Stimulated activated CD4-positive, alpha-beta T cell treated with anti-CD3 and anti-CD28 coated beads, Interleukin-4, amount 100 ng/mL, for 4 hours (primary cell): ENCODE results near the gene CSTF3.
"Not testable (repeated sequence)": the region's sequence is repeated elsewhere in the genome, so short reads cannot be mapped to it uniquely, and the experiment has no call there.

Experiments used
- DNase-seq, 2 experiments: peaks; one replicate each; pipeline ENCODE4 v3.0.0-alpha.2; 2020

CSTF3 gene

DNA sequence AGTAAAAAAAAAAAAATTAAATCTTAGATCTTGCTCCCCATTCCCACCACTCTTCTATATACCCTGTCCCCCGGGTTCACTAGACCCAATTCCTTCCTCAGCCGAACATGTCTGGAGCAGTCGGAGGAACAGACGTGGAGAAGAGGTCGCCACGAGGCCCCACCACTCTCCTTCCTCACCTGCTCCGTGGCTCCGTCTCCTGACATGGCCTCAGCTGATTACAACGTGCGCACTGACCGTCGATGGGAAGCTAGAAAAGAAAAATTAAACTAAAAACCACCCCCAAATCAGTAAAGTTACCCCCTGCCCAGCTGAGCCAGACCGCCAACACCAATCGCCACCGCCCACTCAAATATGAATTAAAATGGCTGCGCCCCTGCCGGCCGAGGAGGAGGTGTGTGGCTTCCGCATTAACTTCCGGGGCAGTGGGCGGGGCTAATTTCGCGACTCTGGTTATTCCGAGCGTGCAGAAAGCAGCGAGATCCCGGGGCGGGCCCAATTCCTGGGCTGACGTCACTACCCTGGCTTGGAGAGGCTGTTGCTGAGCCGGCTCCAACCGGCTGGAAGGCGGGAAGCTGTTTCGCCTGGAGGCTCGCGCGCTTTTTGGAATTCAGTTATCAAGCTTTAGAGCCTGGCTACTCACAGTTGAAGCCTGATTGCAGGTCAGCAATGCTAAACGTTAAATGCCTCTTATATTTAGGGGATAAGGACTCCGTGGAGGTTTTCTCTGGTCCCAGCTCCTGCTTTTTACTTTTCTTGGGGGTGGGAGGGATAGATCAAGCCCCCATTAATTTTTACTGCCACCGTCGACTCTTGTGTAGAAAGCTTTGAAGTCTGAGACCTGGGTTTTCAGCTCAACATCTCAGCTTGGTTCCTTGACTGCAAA lies at the start of gene CSTF3:
Gene CSTF3, minus strand, starts transcription at position 361 of the 886 bp plus-strand sequence. Its CDS starts 155 bp downstream, at position 206.
- peak; percentile 94 to 98 for DNase-seq

- no peak for DNase-seq
Observed at GRCh38 chr11:33208150-33208549, 46.9 kb upstream of the CSTF3 start.

- DNase-seq = no peak
Observed at GRCh38 chr11:33207408-33207985, 46.2 kb upstream of the CSTF3 start.

DNA sequence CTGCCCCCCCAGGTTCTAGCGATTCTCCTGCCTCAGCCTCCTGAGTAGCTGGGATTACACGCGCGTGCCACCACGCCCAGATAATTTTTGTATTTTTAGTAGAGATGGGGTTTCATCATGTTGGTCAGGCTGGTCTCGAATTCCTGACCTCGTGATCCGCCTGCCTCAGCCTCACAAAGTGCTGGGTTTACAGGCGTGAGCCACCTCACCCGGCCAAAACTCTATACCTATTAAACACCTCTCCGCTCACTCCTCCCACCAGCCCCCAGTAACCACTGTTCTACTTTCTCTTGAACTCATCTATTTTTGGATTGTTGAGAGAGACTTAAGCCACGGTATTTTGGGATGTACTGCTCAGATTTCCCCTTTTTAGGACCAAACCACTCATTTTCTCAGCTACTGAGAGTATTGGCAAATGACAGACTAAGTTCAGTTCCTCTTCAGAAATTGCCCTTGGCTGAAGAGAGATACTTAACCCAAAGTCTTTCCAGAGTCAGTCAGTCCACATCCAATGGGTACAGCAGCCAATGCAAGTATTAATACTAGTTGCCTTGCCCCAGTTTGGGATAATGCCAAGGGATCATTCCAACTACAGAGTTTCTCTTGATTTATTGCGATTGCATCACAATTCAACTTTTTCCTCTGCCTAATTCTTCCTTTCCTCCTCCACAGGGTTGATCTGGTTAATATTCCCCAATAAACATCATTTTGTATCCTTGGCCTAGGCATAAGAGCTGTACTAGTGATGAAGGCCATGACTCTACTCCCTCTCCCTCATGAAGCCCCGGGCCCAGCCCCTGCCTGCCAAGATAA lies 36.8 kb upstream of the CSTF3 start:
- no peak for DNase-seq

GRCh38 chr11:33195462-33196173 lies 34.3 kb upstream of the CSTF3 start:
- DNase-seq = no peak

DNA sequence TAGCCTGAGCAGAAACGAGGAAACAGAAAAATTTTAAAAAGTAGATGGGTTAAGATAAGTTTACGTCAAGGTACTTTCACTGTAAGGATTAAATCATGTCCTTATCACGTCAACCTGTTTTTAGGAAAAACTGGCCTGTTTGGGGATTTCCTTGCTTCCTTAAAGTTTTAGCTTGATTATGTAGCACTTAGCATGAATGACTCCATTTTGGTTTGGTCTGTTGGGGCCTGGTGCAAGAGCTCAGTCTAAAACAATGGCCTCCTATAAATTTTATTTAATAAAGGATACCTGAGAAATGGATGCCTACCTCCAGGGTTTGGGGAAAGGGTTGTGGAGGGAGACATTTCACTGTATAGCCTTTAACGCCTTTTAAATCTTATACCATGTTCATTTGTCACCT lies 33.2 kb upstream of the CSTF3 start:
- no peak for DNase-seq

GRCh38 chr11:33191467-33191866 lies 30.2 kb upstream of the CSTF3 start:
- DNase-seq = no peak

DNA sequence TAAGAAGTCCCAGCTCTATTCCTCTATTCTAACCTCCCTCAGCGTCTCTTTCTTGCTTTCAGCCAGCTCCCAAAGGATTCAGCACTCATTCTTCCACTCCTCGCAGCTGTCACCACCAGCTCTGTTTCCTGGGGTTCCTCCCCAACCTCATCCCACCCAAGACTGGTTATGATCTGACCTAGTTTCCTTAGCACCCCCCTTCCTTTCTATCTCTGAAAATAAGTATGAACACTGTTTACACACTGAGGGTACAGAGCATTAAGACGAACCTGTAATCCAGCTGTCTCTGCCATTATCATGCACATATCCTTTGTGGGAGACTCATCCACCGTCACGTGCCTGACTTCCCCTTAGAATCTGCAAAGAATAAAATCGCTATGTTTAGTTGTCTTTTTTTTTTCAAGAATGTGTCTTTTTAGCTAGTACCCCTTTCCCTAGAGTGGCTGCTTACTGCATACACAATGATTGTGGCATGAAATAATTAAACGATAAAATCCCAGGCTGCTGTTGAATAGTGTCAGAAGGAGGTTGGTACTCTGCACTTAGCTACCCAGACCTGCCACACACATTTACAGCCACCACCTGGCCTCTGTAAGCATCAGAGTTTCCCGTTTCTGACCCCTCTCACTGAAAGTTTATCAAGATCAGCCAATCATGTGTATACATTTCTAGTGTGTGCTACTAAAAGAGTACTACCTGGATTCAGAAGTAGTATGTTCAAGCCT lies 26.9 kb upstream of the CSTF3 start:
- DNase-seq = no peak

DNA sequence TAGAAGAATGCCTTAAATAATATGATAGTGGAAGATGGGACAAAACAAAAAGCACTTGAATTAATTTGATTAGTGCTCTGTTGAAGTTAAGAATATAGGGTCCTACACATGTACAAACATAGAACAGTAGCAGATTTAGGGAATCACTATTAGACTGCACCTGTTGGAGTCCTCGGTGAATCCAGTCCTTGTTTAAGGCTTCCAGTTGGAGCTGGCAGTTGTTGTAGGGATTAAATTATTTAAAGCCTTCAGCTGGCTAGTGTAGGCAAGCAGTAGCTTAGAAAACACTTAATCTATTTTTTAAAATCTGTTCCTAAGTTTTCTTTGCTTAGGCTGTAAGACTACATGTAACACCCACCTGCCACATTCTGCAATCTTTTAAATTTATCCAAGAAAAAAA lies 24.5 kb upstream of the CSTF3 start:
- no peak for DNase-seq

DNA sequence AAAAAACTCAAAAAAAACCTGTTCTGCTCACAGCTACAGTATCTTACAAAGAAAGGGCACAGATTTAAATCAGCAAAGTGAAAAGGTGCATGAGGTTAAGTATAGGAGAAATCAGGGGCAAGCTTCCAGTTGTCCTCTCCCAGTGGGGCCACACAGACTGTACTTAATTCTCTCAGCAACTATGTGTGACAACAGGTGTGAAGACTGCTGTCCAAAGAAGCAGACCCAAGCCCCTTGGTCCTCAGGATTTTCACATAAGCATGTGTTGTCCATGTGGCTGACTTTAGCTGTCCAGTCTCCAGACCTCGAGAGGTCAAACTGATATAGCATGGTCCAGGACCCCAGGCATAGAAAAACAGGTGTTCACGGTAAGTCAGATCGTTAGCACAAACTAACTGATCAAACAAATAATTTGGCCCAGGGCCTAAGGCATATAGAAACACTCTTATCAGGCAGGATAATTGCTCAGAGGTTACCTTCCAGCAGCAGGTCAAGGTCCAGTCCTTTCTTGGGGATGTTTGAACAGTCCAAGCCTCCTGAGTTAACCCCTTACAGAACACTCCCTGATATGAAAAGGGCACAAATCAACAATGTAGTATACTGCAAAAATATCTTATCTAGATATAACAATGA lies 21.1 kb upstream of the CSTF3 start:
- no peak for DNase-seq

GRCh38 chr11:33179348-33179803 lies 18.1 kb upstream of the CSTF3 start:
- DNase-seq = no peak

- no peak for DNase-seq
Observed at GRCh38 chr11:33178443-33179180, 17.3 kb upstream of the CSTF3 start.

GRCh38 chr11:33177676-33178336 lies 16.5 kb upstream of the CSTF3 start:
- DNase-seq = no peak

DNA sequence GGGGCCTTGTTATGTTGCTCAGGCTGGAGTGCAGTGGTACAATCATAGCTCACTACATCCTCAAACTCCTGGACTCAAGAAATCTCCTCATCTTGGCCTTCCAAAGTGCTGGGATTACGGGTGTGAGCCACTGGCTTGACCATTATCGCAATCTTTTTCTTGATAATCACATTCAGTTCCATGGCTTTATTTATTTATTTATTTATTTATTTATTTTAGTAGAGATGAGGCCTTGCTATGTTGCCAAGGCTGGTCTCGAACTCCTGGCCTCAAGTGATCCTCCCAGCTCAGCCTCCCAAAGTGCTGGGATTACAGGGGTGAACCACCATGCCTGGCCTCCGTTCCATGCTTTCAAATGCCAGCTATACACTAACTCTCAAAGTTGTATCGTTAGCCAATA lies 15.5 kb upstream of the CSTF3 start:
- DNase-seq = not testable (repeated sequence)

GRCh38 chr11:33172996-33173395 lies 11.7 kb upstream of the CSTF3 start:
- no peak for DNase-seq

GRCh38 chr11:33172345-33172744 lies 11.1 kb upstream of the CSTF3 start:
- DNase-seq = no peak

DNA sequence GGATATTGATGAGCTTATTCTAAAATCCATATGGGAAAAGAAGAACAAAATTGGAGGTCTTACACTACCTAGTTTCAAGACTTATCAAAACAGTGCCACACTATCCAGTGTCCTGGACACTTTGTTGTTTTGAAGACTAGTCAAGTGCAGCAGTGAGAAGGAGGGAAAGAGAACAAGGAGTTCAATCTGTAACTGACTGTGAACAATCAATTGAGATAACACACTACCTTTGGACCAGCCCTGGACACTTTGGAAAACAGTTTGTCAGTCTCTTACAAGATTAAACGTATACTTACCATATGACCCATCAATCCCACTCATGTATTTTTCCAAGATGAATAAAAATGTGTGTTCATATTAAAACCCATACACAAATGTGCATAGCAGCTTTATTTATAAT lies 10.0 kb upstream of the CSTF3 start:
- no peak for DNase-seq

DNA sequence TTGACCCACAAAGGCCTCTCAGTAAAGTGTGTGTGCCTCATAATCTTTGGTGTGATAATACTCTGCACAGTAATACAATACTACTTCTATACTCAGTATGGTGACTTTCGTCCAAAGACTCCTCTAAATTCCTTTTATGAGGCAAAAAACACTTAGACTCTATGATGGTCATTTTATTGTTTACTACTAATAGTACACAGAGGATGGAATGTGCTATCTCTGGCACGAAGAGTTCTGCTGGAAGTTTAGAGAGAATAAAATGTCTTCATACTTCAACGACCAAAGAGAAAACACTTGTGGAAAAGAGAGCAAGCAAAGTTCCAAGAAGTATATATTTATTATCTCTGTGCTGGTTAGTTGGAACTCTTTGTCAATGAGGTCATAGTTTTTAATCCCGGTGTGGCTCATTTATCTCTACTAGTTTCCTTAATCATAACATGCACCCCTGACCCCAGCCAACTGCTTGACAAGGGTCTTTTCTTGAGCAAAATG lies 7.5 kb upstream of the CSTF3 start:
- DNase-seq = no peak

DNA sequence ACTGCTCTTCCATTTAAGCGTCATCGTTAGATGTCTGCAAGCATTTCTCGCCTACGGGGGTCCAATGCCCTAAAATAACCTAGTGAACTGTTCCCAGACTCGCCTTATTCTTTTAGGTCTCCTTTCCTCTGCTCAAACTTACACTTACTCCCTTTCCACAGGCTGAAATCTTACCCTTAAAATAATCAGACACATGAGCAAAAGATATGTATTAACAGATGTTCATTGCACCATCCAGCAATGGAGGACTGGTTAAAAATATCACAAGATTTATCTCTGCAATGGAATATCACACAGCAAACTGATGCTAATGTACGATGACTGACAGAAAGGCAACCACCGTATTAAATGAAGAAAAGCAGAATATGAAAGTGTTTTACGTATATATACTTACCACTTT lies 1.6 kb upstream of the CSTF3 start:
- DNase-seq = no peak

- no peak for DNase-seq
Observed at GRCh38 chr11:33160587-33160986, 693 bp downstream of the CSTF3 start.
